ENCODE data around the gene STAT3. TPM values are rescaled to one million over a fixed set of nuclear protein-coding genes. Genes with fewer than 3 reads are reported as not detected.
A peak's percentile ranks its signal among the peaks of the same experiment; 100 is the strongest.

STAT3 gene
- total RNA-seq, 4 donors from 2014 or later: 88.4 to 203 (median 130) TPM

DNA sequence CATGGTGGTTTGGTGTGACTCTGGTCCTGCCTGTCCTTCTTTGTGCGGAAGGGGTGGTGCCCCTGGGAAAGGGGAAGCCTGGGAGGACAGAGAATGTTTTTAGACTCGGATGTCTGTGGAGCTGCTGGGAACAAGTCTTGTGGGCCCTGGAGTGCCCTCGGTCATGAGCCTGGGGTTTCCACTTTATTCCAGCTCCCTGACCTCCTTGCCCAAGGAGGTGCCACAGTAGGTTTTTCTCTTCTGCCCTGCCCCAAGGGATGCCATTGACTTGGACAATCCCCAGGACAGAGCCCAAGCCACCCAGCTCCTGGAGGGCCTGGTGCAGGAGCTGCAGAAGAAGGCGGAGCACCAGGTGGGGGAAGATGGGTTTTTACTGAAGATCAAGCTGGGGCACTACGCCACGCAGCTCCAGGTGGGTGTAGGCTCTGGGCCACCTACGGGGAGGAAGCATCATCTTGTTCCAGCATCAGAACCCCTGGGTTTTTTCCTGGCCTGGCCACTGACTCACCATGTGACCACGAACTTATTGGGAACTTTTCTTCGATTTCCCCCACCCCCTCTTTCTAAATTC is 98.5 kb downstream of the STAT3 start:
- peaks cover 0 to 15% of the 10 kb centered on the region in 2 donors for H3K4me1 ChIP-seq

GRCh38 chr17:42288803-42289610 is 99.2 kb downstream of the STAT3 start:
- no peaks in the 10 kb centered on the region for H3K36me3 ChIP-seq
- intact Hi-C loops (cut with DNase I; ENCODE audit: low total_unique reads): loop anchor here (5.0 kb wide), 1 partner anchor 97 kb away; the partner anchor contains the start of gene GHDC
- no peaks in the 10 kb centered on the region for H3K27me3 ChIP-seq
- DNase-seq: peak in 1 of 2 donors; percentile 48
- peak overlapping the region; percentile 51 to 89 (median 68) for H3K4me3 ChIP-seq
- H3K4me1 ChIP-seq: peaks cover 0 to 15% of the 10 kb centered on the region in 2 donors
- TF ChIP-seq, protein P1, sequence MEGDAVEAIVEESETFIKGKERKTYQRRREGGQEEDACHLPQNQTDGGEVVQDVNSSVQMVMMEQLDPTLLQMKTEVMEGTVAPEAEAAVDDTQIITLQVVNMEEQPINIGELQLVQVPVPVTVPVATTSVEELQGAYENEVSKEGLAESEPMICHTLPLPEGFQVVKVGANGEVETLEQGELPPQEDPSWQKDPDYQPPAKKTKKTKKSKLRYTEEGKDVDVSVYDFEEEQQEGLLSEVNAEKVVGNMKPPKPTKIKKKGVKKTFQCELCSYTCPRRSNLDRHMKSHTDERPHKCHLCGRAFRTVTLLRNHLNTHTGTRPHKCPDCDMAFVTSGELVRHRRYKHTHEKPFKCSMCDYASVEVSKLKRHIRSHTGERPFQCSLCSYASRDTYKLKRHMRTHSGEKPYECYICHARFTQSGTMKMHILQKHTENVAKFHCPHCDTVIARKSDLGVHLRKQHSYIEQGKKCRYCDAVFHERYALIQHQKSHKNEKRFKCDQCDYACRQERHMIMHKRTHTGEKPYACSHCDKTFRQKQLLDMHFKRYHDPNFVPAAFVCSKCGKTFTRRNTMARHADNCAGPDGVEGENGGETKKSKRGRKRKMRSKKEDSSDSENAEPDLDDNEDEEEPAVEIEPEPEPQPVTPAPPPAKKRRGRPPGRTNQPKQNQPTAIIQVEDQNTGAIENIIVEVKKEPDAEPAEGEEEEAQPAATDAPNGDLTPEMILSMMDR (IDR thresholded peaks at IDR 0.05 in 4 of 5, conservative IDR thresholded peaks at IDR 0.05 in 1 of 5): no peak
- TF ChIP-seq POLR2A (IDR thresholded peaks at IDR 0.05): no peak
- H3K27ac ChIP-seq: peak overlapping the region; percentile 81 to 91 (median 86)
- ATAC-seq: peak; percentile 5 to 13
- in situ Hi-C loops (cut with MboI; ENCODE audit: low sequenced_read_pairs in 4 of 4): no loop called here
- no peaks in the 10 kb centered on the region for H3K9me3 ChIP-seq

More for the DNA sequence above, 98.5 kb downstream of the STAT3 start:
- H3K27me3 ChIP-seq: no peaks in the 10 kb centered on the region
- no peaks in the 10 kb centered on the region for H3K36me3 ChIP-seq
- TF ChIP-seq POLR2A (IDR thresholded peaks at IDR 0.05): no peak
- TF ChIP-seq, protein P1 (IDR thresholded peaks at IDR 0.05 in 4 of 5, conservative IDR thresholded peaks at IDR 0.05 in 1 of 5): no peak
- H3K9me3 ChIP-seq: no peaks in the 10 kb centered on the region
- DNase-seq (peak in 1 of 2 donors; percentile 10), ATAC-seq (no peak)
- H3K27ac ChIP-seq: peak overlapping the region; percentile 81 to 91 (median 86)
- in situ Hi-C loops (cut with MboI; ENCODE audit: low sequenced_read_pairs in 4 of 4): no loop called here
- peak overlapping the region in 3 of 4 donors; percentile 51 to 72 (median 65) for H3K4me3 ChIP-seq
- intact Hi-C loops (cut with DNase I; ENCODE audit: low total_unique reads): loop anchor here (5.0 kb wide), 1 partner anchor 97 kb away; the partner anchor contains the start of gene GHDC

DNA sequence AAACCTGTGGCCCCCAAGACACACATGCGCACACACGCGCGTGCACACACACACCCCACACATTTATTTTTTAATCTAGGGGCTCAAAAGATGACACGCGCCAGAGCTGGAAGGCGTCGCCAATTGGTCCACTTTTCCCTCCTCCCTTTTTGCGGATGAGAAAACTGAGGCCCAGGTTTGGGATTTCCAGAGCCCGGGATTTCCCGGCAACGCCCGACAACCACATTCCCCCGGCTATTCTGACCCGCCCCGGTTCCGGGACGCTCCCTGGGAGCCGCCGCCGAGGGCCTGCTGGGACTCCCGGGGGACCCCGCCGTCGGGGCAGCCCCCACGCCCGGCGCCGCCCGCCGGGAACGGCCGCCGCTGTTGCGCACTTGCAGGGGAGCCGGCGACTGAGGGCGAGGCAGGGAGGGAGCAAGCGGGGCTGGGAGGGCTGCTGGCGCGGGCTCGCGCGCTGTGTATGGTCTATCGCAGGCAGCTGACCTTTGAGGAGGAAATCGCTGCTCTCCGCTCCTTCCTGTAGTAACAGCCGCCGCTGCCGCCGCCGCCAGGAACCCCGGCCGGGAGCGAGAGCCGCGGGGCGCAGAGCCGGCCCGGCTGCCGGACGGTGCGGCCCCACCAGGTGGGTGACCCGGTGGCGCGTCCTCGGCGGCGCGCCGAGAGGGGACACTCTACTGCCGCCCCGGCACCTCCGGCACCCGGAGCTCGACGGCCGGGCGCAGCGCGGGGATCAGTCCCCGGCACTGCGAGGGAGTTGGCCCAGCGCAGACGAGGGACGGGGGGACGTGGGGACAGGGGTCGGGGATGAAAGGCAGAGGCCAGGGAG is 100.1 kb downstream of the STAT3 start, which contains the start of gene STAT5A:
Gene STAT5A (plus strand): TSS at position 522 of the 826 bp plus-strand sequence. CDS start 914 bp downstream, outside the sequence.
- H3K4me3 ChIP-seq: peak within 1 kb of the TSS; percentile 51 to 89 (median 68)
- ATAC-seq (peak; percentile 91 to 95), DNase-seq (peak; percentile 89 to 91)
- TF ChIP-seq POLR2A (IDR thresholded peaks at IDR 0.05): peak; percentile 88 to 91
- TF ChIP-seq, protein P1 (IDR thresholded peaks at IDR 0.05 in 4 of 5, conservative IDR thresholded peaks at IDR 0.05 in 1 of 5): no peak
- in situ Hi-C loops (cut with MboI; ENCODE audit: low sequenced_read_pairs in 4 of 4): no loop called here
- peak within 1 kb of the TSS; percentile 81 to 91 (median 86) for H3K27ac ChIP-seq
- H3K9me3 ChIP-seq: no peaks in the 10 kb centered on the region
- peaks cover 0 to 15% of the 10 kb centered on the region in 2 donors for H3K4me1 ChIP-seq
- intact Hi-C loops (cut with DNase I; ENCODE audit: low total_unique reads): loop anchor here (5.0 kb wide), 1 partner anchor 96 kb away; the partner anchor contains the start of gene GHDC
- no peaks in the 10 kb centered on the region for H3K27me3 ChIP-seq
- H3K36me3 ChIP-seq: no peaks in the 10 kb centered on the region

DNA sequence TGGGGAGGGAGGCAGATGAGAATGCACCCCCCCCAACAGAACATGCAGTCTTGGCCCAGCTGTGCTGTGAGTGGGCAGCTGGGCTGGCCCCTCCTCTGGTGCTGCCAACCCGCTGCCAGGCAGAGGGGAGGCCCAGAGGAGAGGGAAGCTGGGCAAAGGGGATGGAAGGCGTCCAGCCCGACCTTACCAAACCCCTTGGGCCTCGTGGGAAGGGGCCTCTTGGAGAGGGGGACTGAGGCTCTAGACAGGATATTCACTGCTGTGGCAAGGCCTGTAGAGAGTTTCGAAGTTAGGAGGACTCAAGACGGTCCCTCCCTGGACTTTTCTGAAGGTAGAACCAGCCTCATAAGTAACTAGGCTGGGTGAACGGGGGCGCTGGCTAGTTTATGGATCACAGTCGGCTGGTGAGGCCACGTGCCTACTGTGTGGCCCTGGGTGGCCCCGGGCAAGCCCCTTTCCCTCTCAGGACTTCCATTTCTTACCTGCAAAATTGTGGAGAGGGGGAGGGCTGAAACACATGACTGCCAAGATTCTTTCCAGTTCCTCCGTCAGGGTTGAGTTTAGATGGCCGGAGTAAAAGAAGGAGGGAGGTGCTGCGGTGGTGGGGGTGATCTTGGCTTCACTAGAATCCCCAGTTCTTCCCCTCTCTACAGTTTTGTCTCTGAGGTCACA is 100.8 kb downstream of the STAT3 start:
- H3K27ac ChIP-seq: peak overlapping the region; percentile 81 to 91 (median 86)
- TF ChIP-seq, protein P1 (IDR thresholded peaks at IDR 0.05 in 4 of 5, conservative IDR thresholded peaks at IDR 0.05 in 1 of 5): no peak
- peak in 1 of 2 donors; percentile 14 for TF ChIP-seq POLR2A (IDR thresholded peaks at IDR 0.05)
- in situ Hi-C loops (cut with MboI; ENCODE audit: low sequenced_read_pairs in 4 of 4): no loop called here
- ATAC-seq: peak; percentile 8 to 14
- H3K27me3 ChIP-seq: no peaks in the 10 kb centered on the region
- H3K4me1 ChIP-seq: peaks cover 0 to 15% of the 10 kb centered on the region in 2 donors
- no peaks in the 10 kb centered on the region for H3K36me3 ChIP-seq
- intact Hi-C loops (cut with DNase I; ENCODE audit: low total_unique reads): loop anchor here (5.0 kb wide), 1 partner anchor 95 kb away; the partner anchor contains the start of gene GHDC
- H3K4me3 ChIP-seq: peak overlapping the region; percentile 51 to 89 (median 68)
- DNase-seq: peak; percentile 1 to 44
- no peaks in the 10 kb centered on the region for H3K9me3 ChIP-seq
